H9 (cell line): ENCODE data around the gene NKX3-2. TPM values are rescaled to one million over a fixed set of nuclear protein-coding genes. Genes with fewer than 3 reads are reported as not detected.

Source experiments
- DNase-seq: peaks from one replicate; pipeline ENCODE4 v3.0.0-alpha.2; 2017
- H2AFZ ChIP-seq: one replicate; pipeline ENCODE4 v1.6.1; 2013; ENCODE audit warnings: mild to moderate bottlenecking, low read length, control low read depth, moderate library complexity
- H2AK5ac ChIP-seq: 2 replicates; pipeline ENCODE4 v1.6.1; 2013; ENCODE audit warnings: low read length, control low read depth, mixed read lengths; ENCODE audit not compliant: insufficient read length
- H2BK120ac ChIP-seq: one replicate; pipeline ENCODE4 v1.6.1; 2013; ENCODE audit warnings: low read depth, mild to moderate bottlenecking, low read length, control low read depth, inconsistent platforms; ENCODE audit not compliant: poor library complexity, severe bottlenecking
- H2BK12ac ChIP-seq: 2 replicates; pipeline ENCODE4 v1.6.1; 2013; ENCODE audit warnings: low read length, control low read depth, mixed read lengths, low read depth; ENCODE audit not compliant: insufficient read length
- H2BK15ac ChIP-seq: 2 replicates; pipeline ENCODE4 v1.6.1; 2013; ENCODE audit warnings: low read depth, low read length, control low read depth
- H2BK20ac ChIP-seq: one replicate; pipeline ENCODE4 v1.6.1; 2013; ENCODE audit warnings: low read depth, mild to moderate bottlenecking, low read length, control low read depth, inconsistent platforms; ENCODE audit not compliant: poor library complexity, severe bottlenecking
- H2BK5ac ChIP-seq: 2 replicates; pipeline ENCODE4 v1.6.1; 2013; ENCODE audit warnings: low read length, control low read depth, mixed read lengths; ENCODE audit not compliant: insufficient read length
- H3K14ac ChIP-seq: 2 replicates; pipeline ENCODE4 v1.6.1; 2013; ENCODE audit warnings: low read length, control low read depth; ENCODE audit not compliant: insufficient read depth
- H3K18ac ChIP-seq: 2 replicates; pipeline ENCODE4 v1.6.1; 2013; ENCODE audit warnings: low read depth, mild to moderate bottlenecking, mixed read lengths, low read length, control low read depth; ENCODE audit not compliant: insufficient read length
- H3K23ac ChIP-seq: 2 replicates; pipeline ENCODE4 v1.6.1; 2013; ENCODE audit warnings: low read length, control low read depth, mixed read lengths, low read depth; ENCODE audit not compliant: insufficient read length
- H3K23me2 ChIP-seq: 2 replicates; pipeline ENCODE4 v1.6.1; 2013; ENCODE audit warnings: low read depth, mild to moderate bottlenecking, mixed read lengths, low read length, control low read depth; ENCODE audit not compliant: insufficient read length, poor library complexity, severe bottlenecking
- H3K27ac ChIP-seq: 2 replicates; pipeline ENCODE4 v1.5.1; 2013; ENCODE audit warnings: low read length, control low read depth, mixed read lengths, low read depth; ENCODE audit not compliant: insufficient read length
- H3K27me3 ChIP-seq: 2 replicates; pipeline ENCODE4 v1.6.1; 2013; ENCODE audit warnings: low read length, control low read depth, inconsistent platforms; ENCODE audit not compliant: insufficient read depth
- H3K4ac ChIP-seq: 2 replicates; pipeline ENCODE4 v1.6.1; 2013; ENCODE audit warnings: low read depth, mild to moderate bottlenecking, control low read depth, inconsistent platforms, low read length, moderate library complexity
- H3K4me1 ChIP-seq: 2 replicates; pipeline ENCODE4 v1.6.1; 2013; ENCODE audit warnings: low read length, control low read depth, inconsistent platforms; ENCODE audit not compliant: insufficient read depth
- H3K4me2 ChIP-seq: 2 replicates; pipeline ENCODE4 v1.6.1; 2013; ENCODE audit warnings: low read length, control low read depth, mixed read lengths; ENCODE audit not compliant: insufficient read length, insufficient read depth
- H3K56ac ChIP-seq: 2 replicates; pipeline ENCODE4 v1.6.1; 2013; ENCODE audit warnings: low read depth, mild to moderate bottlenecking, mixed read lengths, low read length, control low read depth; ENCODE audit not compliant: insufficient read length
- H3K79me1 ChIP-seq: 2 replicates; pipeline ENCODE4 v1.6.1; 2013; ENCODE audit warnings: low read depth, mild to moderate bottlenecking, moderate library complexity, low read length, control low read depth, inconsistent platforms; ENCODE audit not compliant: insufficient read depth, poor library complexity, severe bottlenecking
- H3K79me2 ChIP-seq: 2 replicates; pipeline ENCODE4 v1.6.1; 2013; ENCODE audit warnings: low read length, control low read depth, inconsistent platforms; ENCODE audit not compliant: insufficient read depth
- H3K9ac ChIP-seq: 2 replicates; pipeline ENCODE4 v1.6.1; 2013; ENCODE audit warnings: low read length, control low read depth, mixed read lengths; ENCODE audit not compliant: insufficient read length; ENCODE audit errors: extremely low read depth
- H3K9me3 ChIP-seq: one replicate; pipeline ENCODE4 v1.6.1; 2013; ENCODE audit warnings: low read depth, low read length, inconsistent platforms; ENCODE audit not compliant: control insufficient read depth
- H3T11ph ChIP-seq: one replicate; pipeline ENCODE4 v1.6.1; 2013; ENCODE audit warnings: mild to moderate bottlenecking, low read length, control low read depth, inconsistent platforms
- H4K20me1 ChIP-seq: one replicate; pipeline ENCODE4 v1.6.1; 2013; ENCODE audit not compliant: control insufficient read depth, insufficient read length, insufficient read depth
- H4K5ac ChIP-seq: 2 replicates; pipeline ENCODE4 v1.6.1; 2013; ENCODE audit warnings: low read depth, mild to moderate bottlenecking, mixed read lengths, low read length, control low read depth; ENCODE audit not compliant: insufficient read length
- H4K8ac ChIP-seq: replicated peaks from 2 replicates; pipeline ENCODE4 v1.6.1; 2013; ENCODE audit warnings: low read length, control low read depth, mixed read lengths, low read depth; ENCODE audit not compliant: insufficient read length
- H4K91ac ChIP-seq: 2 replicates; pipeline ENCODE4 v1.6.1; 2013; ENCODE audit warnings: low read depth, mild to moderate bottlenecking, moderate library complexity, mixed read lengths, low read length, control low read depth; ENCODE audit not compliant: insufficient read length
- H3K27ac Mint-ChIP-seq, 3 experiments: 2 replicates in 2 of 3; 3 replicates in 1 of 3; pipeline ENCODE4 v1.8.0; 2020 to 2021; ENCODE audit warnings: mixed read lengths in 3 of 3, mild to moderate bottlenecking in 1 of 3, moderate library complexity in 1 of 3
- H3K27me3 Mint-ChIP-seq: 2 replicates; pipeline ENCODE4 v1.8.0; 2021; ENCODE audit warnings: low read depth, mild to moderate bottlenecking, moderate library complexity, mixed read lengths
- H3K36me3 Mint-ChIP-seq, 3 experiments: 2 replicates in 2 of 3; 3 replicates in 1 of 3; pipeline ENCODE4 v1.8.0; 2020 to 2021; ENCODE audit warnings: low read depth in 3 of 3, mixed read lengths in 3 of 3; ENCODE audit not compliant: insufficient read depth in 1 of 3
- H3K4me1 Mint-ChIP-seq, 2 experiments: 2 replicates each; pipeline ENCODE4 v1.8.0; 2020; ENCODE audit warnings: mixed read lengths in 2 of 2
- H3K4me3 Mint-ChIP-seq, 2 experiments: 2 replicates in 1 of 2; 3 replicates in 1 of 2; pipeline ENCODE4 v1.8.0; 2020 to 2021; ENCODE audit warnings: mild to moderate bottlenecking in 2 of 2, mixed read lengths in 2 of 2, moderate library complexity in 1 of 2
- H3K9me3 Mint-ChIP-seq, 2 experiments: 2 replicates in 1 of 2; 3 replicates in 1 of 2; pipeline ENCODE4 v1.8.0; 2020; ENCODE audit warnings: mild to moderate bottlenecking in 2 of 2, mixed read lengths in 2 of 2, moderate library complexity in 1 of 2
- CTCF ChIP-seq: fragments of 200-600 bp; sonication (generic); conservative IDR thresholded peaks from 3 replicates; pipeline ENCODE4 v1.8.0; 2021; ENCODE audit warnings: antibody characterized with exemption, mild to moderate bottlenecking
- WGBS: extraction: QIAGEN DNeasy Blood & Tissue Kit; methylation state at CpG from one replicate; pipeline ENCODE4 v1.1.7; 2013; ENCODE audit warnings: missing lambda C conversion rate, low lambda C conversion rate, mixed read lengths; ENCODE audit not compliant: insufficient read length; ENCODE audit errors: extremely low coverage; 5-methylcytosine and 5-hydroxymethylcytosine counted together
- total RNA-seq: library from RNA; stranded (reverse); gene quantifications from 2 replicates; pipeline ENCODE4 v1.2.1, GENCODE V29; 2021

NKX3-2 gene
- total RNA-seq, 1 experiment from 2014 or later: 1.9 TPM

GRCh38 chr4:13592220-13592619 lies 47.9 kb upstream of the NKX3-2 start:
- H3K9me3 ChIP-seq: no peaks in the 10 kb centered on the region
- H4K8ac ChIP-seq: no peak overlapping the region
- H3K4me2 ChIP-seq: no peak overlapping the region
- H3K4me1 ChIP-seq: no peaks in the 10 kb centered on the region
- H3K4ac ChIP-seq: no peak overlapping the region
- Mint-ChIP-seq H3K9me3 (no peaks in the 10 kb centered on the region), H3K27me3 (no peaks in the 10 kb centered on the region), H3K36me3 (peaks cover 0 to 57% (median 50%) of the 10 kb centered on the region in 3 experiments; a peak in 6 of 7 replicates), H3K27ac (no peak overlapping the region), H3K4me1 (no peaks in the 10 kb centered on the region), H3K4me3 (no peak overlapping the region)
- no peak overlapping the region for H3K56ac ChIP-seq
- H2BK20ac ChIP-seq: no peak overlapping the region
- no peak overlapping the region for H3K27ac ChIP-seq
- no peak overlapping the region for H3K9ac ChIP-seq
- no peak overlapping the region for H2BK120ac ChIP-seq
- H3K18ac ChIP-seq: no peak overlapping the region
- no peak for DNase-seq
- no peak overlapping the region for H2BK15ac ChIP-seq
- H3K23ac ChIP-seq: no peak overlapping the region
- no peak overlapping the region for H2BK12ac ChIP-seq
- no peaks in the 10 kb centered on the region for H3K27me3 ChIP-seq
- no peak overlapping the region for H3K14ac ChIP-seq
- no peak overlapping the region for H2BK5ac ChIP-seq
- H2AFZ ChIP-seq: no peak overlapping the region
- TF ChIP-seq CTCF: no peak
- no peaks in the 10 kb centered on the region for H4K20me1 ChIP-seq
- H3K23me2 ChIP-seq: no peaks in the 10 kb centered on the region
- no peak overlapping the region for H4K91ac ChIP-seq
- no peak overlapping the region for H2AK5ac ChIP-seq
- no peaks in the 10 kb centered on the region for H3K79me2 ChIP-seq
- no peak overlapping the region for H4K5ac ChIP-seq
- WGBS: no CpG with 5 or more reads among the region's 4 CpGs
- no peaks in the 10 kb centered on the region for H3K79me1 ChIP-seq
- H3T11ph ChIP-seq: no peak overlapping the region
